ENCODE results near the gene THSD4.

DNA sequence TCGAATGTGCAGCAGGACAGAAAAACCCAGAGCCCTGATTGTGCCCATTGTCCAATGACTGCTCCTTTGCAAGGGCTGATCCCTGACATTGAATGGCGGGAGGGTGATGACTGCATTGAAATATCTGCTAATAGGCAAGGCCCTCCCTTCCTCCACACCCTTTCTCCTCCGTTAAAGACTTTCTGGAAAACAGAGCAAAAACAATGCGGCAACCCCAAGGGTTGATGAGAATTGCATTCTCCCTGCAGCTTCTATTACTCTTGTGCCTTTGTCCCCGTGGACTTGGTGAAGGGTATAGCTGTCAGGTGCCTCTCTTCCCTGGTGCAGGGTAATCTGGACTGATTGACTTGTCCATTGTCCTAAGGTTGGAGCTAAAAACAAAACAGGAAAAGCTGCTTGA lies 71.8 kb downstream of the THSD4 start:
- TF ChIP-seq, protein P1, sequence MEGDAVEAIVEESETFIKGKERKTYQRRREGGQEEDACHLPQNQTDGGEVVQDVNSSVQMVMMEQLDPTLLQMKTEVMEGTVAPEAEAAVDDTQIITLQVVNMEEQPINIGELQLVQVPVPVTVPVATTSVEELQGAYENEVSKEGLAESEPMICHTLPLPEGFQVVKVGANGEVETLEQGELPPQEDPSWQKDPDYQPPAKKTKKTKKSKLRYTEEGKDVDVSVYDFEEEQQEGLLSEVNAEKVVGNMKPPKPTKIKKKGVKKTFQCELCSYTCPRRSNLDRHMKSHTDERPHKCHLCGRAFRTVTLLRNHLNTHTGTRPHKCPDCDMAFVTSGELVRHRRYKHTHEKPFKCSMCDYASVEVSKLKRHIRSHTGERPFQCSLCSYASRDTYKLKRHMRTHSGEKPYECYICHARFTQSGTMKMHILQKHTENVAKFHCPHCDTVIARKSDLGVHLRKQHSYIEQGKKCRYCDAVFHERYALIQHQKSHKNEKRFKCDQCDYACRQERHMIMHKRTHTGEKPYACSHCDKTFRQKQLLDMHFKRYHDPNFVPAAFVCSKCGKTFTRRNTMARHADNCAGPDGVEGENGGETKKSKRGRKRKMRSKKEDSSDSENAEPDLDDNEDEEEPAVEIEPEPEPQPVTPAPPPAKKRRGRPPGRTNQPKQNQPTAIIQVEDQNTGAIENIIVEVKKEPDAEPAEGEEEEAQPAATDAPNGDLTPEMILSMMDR (conservative IDR thresholded peaks at IDR 0.05) = no peak
- TF ChIP-seq EZH2 (IDR thresholded peaks at IDR 0.05; ENCODE audit: low read depth) = no peak
